ENCODE data around the gene XRCC1.

DNA sequence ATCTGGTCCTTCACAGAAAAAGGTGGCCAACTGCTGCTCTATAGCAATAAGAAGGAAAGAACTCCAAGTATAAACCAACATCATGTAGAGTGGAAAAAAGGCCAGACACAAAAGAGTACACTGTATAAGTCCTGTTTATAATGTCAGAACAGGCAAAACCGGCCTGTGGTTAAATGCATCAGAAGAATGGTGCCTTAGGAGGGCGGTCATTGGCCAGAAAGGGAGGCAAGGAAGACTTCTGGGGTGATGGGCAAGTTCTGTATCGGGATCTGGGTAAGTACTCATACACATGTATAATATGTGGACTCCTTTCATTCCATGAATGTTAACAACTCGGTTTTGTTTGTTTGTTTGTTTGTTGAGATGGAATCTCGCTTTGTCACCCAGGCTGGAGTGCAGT is 52.4 kb downstream of the XRCC1 start:
- TF ChIP-seq POLR2A (IDR thresholded peaks at IDR 0.05), result no peak
- TF ChIP-seq, protein P1, sequence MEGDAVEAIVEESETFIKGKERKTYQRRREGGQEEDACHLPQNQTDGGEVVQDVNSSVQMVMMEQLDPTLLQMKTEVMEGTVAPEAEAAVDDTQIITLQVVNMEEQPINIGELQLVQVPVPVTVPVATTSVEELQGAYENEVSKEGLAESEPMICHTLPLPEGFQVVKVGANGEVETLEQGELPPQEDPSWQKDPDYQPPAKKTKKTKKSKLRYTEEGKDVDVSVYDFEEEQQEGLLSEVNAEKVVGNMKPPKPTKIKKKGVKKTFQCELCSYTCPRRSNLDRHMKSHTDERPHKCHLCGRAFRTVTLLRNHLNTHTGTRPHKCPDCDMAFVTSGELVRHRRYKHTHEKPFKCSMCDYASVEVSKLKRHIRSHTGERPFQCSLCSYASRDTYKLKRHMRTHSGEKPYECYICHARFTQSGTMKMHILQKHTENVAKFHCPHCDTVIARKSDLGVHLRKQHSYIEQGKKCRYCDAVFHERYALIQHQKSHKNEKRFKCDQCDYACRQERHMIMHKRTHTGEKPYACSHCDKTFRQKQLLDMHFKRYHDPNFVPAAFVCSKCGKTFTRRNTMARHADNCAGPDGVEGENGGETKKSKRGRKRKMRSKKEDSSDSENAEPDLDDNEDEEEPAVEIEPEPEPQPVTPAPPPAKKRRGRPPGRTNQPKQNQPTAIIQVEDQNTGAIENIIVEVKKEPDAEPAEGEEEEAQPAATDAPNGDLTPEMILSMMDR (IDR thresholded peaks at IDR 0.05 in 4 of 5, conservative IDR thresholded peaks at IDR 0.05 in 1 of 5), result no peak
